HepG2 (cell line): ENCODE results near the gene SSC5D. TPM values are rescaled to one million over a fixed set of nuclear protein-coding genes. Genes with fewer than 3 reads are reported as not detected.

Experiments
- ATF7-NPFF ChIP-seq: sonication (generic); formaldehyde crosslinking; IDR thresholded peaks from 2 replicates; pipeline ENCODE4 v1.8.1; 2023; ENCODE audit warnings: mild to moderate bottlenecking, low read depth, missing genetic modification reagents, moderate library complexity
- BORCS8-MEF2B ChIP-seq: sonication (generic); formaldehyde crosslinking; IDR thresholded peaks from 2 replicates; pipeline ENCODE4 v1.8.0; 2022; ENCODE audit warnings: mild to moderate bottlenecking, missing genetic modification reagents
- ESRRA ChIP-seq: sonication (generic); formaldehyde crosslinking; IDR thresholded peaks from 2 replicates; pipeline ENCODE4 v1.5.1; 2020; ENCODE audit warnings: mild to moderate bottlenecking, low read depth, missing genetic modification reagents
- FOXP1 ChIP-seq, 2 experiments: fragments of 450-650 bp in 1 of 2; IDR thresholded peaks; 2 replicates each; pipeline ENCODE4 v1.6.1; 2017 to 2018; ENCODE audit warnings: antibody characterized with exemption in 1 of 2
- FOXP4 ChIP-seq: sonication (generic); formaldehyde crosslinking; IDR thresholded peaks from 2 replicates; pipeline ENCODE4 v1.4.0; 2020; ENCODE audit warnings: missing genetic modification reagents
- GABPB1 ChIP-seq: IDR thresholded peaks from 2 replicates; pipeline ENCODE4 v1.6.1; 2016; ENCODE audit warnings: mild to moderate bottlenecking, missing genetic modification reagents, moderate library complexity, missing compliant biosample characterization
- HOXA5 ChIP-seq: sonication (generic); formaldehyde crosslinking; IDR thresholded peaks from 2 replicates; pipeline ENCODE4 v1.4.0; 2020; ENCODE audit warnings: missing genetic modification reagents
- KAT7 ChIP-seq: IDR thresholded peaks from 2 replicates; pipeline ENCODE4 v1.6.1; 2018; ENCODE audit warnings: borderline replicate concordance, missing compliant biosample characterization
- KDM2A ChIP-seq: sonication (generic); formaldehyde crosslinking; IDR thresholded peaks from 2 replicates; pipeline ENCODE4 v1.4.0; 2020; ENCODE audit warnings: low read depth, missing genetic modification reagents, borderline replicate concordance
- KDM5B ChIP-seq: sonication (generic); formaldehyde crosslinking; IDR thresholded peaks from 2 replicates; pipeline ENCODE4 v1.4.0; 2020; ENCODE audit warnings: missing genetic modification reagents, mild to moderate bottlenecking, borderline replicate concordance
- KLF9 ChIP-seq: IDR thresholded peaks from 2 replicates; pipeline ENCODE4 v1.6.1; 2016; ENCODE audit warnings: low read depth
- MAX ChIP-seq: IDR thresholded peaks from 2 replicates; pipeline ENCODE4 v1.6.1; 2012; ENCODE audit warnings: inconsistent platforms
- MBD4 ChIP-seq: IDR thresholded peaks from 2 replicates; pipeline ENCODE4 v1.6.1; 2012; ENCODE audit warnings: low read length, inconsistent platforms, borderline replicate concordance
- MTERF4 ChIP-seq: sonication (generic); formaldehyde crosslinking; IDR thresholded peaks from 2 replicates; pipeline ENCODE4 v1.8.0; 2023; ENCODE audit warnings: mild to moderate bottlenecking, missing genetic modification reagents
- MTF1 ChIP-seq: sonication (generic); formaldehyde crosslinking; IDR thresholded peaks from 2 replicates; pipeline ENCODE4 v1.5.0; 2020; ENCODE audit warnings: missing genetic modification reagents
- PHF20 ChIP-seq: sonication (generic); formaldehyde crosslinking; IDR thresholded peaks from 2 replicates; pipeline ENCODE4 v1.5.0; 2020; ENCODE audit warnings: mild to moderate bottlenecking, missing genetic modification reagents
- RFXAP ChIP-seq: sonication (generic); formaldehyde crosslinking; IDR thresholded peaks from 2 replicates; pipeline ENCODE4 v1.4.0; 2020; ENCODE audit warnings: missing genetic modification reagents, borderline replicate concordance
- SALL2 ChIP-seq: sonication (generic); formaldehyde crosslinking; IDR thresholded peaks from 2 replicates; pipeline ENCODE4 v1.8.1; 2023; ENCODE audit warnings: mild to moderate bottlenecking, missing genetic modification reagents, inconsistent platforms
- STAT5B ChIP-seq: sonication (generic); formaldehyde crosslinking; IDR thresholded peaks from 2 replicates; pipeline ENCODE4 v1.4.0; 2020; ENCODE audit warnings: missing genetic modification reagents
- ZBTB21 ChIP-seq: sonication (generic); formaldehyde crosslinking; IDR thresholded peaks from 2 replicates; pipeline ENCODE4 v1.4.0; 2020; ENCODE audit warnings: missing genetic modification reagents
- ZMYM4 ChIP-seq: sonication (generic); formaldehyde crosslinking; IDR thresholded peaks from 2 replicates; pipeline ENCODE4 v1.8.1; 2023; ENCODE audit warnings: mild to moderate bottlenecking, missing genetic modification reagents
- ZNF274 ChIP-seq: sonication (generic); formaldehyde crosslinking; IDR thresholded peaks from 2 replicates; pipeline ENCODE4 v1.5.1; 2020; ENCODE audit warnings: mild to moderate bottlenecking, missing genetic modification reagents
- ZNF558 ChIP-seq: sonication (generic); formaldehyde crosslinking; IDR thresholded peaks from 2 replicates; pipeline ENCODE4 v1.9.0; 2022; ENCODE audit warnings: mild to moderate bottlenecking, missing genetic modification reagents, borderline replicate concordance
- ZNF569 ChIP-seq: sonication (generic); formaldehyde crosslinking; IDR thresholded peaks from 2 replicates; pipeline ENCODE4 v1.5.0; 2020; ENCODE audit warnings: mild to moderate bottlenecking, missing genetic modification reagents, moderate library complexity, borderline replicate concordance
- ZNF598 ChIP-seq: sonication (generic); formaldehyde crosslinking; IDR thresholded peaks from 2 replicates; pipeline ENCODE4 v1.5.1; 2020; ENCODE audit warnings: mild to moderate bottlenecking, missing genetic modification reagents, borderline replicate concordance
- ZNF670 ChIP-seq: sonication (generic); formaldehyde crosslinking; IDR thresholded peaks from 2 replicates; pipeline ENCODE4 v1.8.0; 2022; ENCODE audit warnings: mild to moderate bottlenecking, missing genetic modification reagents, borderline replicate concordance
- ZNF766 ChIP-seq: sonication (generic); formaldehyde crosslinking; IDR thresholded peaks from 2 replicates; pipeline ENCODE4 v1.5.0; 2020; ENCODE audit warnings: missing genetic modification reagents, borderline replicate concordance
- ZNF768 ChIP-seq: sonication (generic); formaldehyde crosslinking; IDR thresholded peaks from 2 replicates; pipeline ENCODE4 v1.4.0; 2020; ENCODE audit warnings: missing genetic modification reagents
- ZNF776 ChIP-seq: sonication (generic); formaldehyde crosslinking; IDR thresholded peaks from 2 replicates; pipeline ENCODE4 v1.4.0; 2020; ENCODE audit warnings: mild to moderate bottlenecking, missing genetic modification reagents
- polyA plus RNA-seq, 8 experiments: library from polyadenylated mRNA; depleted of rRNA in 3 of 8; stranded (reverse) in 7 of 8; unstranded in 1 of 8; fragments of >200 nt; fragmentation: Illumina TruSeq in 4 of 8; extraction: Trizol in 4 of 8; gene quantifications; 2 replicates each; pipeline versions ENCODE4 v1.2.1 to v1.2.3, GENCODE V29; 2011 to 2016; ENCODE audit warnings: low read depth in 4 of 8, missing spikeins in 1 of 8, mixed read lengths in 1 of 8; ENCODE audit not compliant: insufficient read depth in 1 of 8
- total RNA-seq, 5 experiments: library from RNA; depleted of rRNA; stranded (reverse); fragments of >200 nt; fragmentation: Illumina TruSeq; extraction: Trizol; gene quantifications; 2 replicates each; pipeline ENCODE4 v1.2.3, GENCODE V29; 2016; ENCODE audit warnings: low read depth in 1 of 5

SSC5D gene
- total and polyA plus RNA-seq, 2 of the 13 experiments (the other 11 are each of a cell fraction or from before 2014, with no cell fraction given), result not detected

GRCh38 chr19:55476100-55476775 is 12.0 kb upstream of the SSC5D start, which contains the start of gene ZNF628 (continued):
- TF ChIP-seq MTERF4 (CRISPR knock-in tag) (0 out of 2 replicates have a peak, but pooled peaks have one; percentile 50), ZNF274 (CRISPR knock-in tag) (peak; percentile 93), FOXP1 (IDR thresholded peaks at IDR 0.05) (no peak), FOXP1 (CRISPR knock-in tag; IDR thresholded peaks at IDR 0.05) (no peak; the same call in 1 of the 2 replicates), MTF1 (CRISPR knock-in tag) (0 out of 2 replicates have a peak, but pooled peaks have one; percentile 14), ZMYM4 (CRISPR knock-in tag) (peak; percentile 72), KDM5B (CRISPR knock-in tag) (peak; percentile 95), PHF20 (CRISPR knock-in tag) (peak; percentile 73), FOXP4 (CRISPR knock-in tag) (0 out of 2 replicates have a peak, but pooled peaks have one; percentile 36), ATF7-NPFF (CRISPR knock-in tag) (peak; percentile 82), ZNF558 (CRISPR knock-in tag) (peak; percentile 92; the same call in 1 of the 2 replicates), ZNF598 (CRISPR knock-in tag) (peak; percentile 92; the same call in 1 of the 2 replicates), SALL2 (peak; percentile 85; the same call in 1 of the 2 replicates), HOXA5 (peak; percentile 82; the same call in 1 of the 2 replicates), ZNF776 (CRISPR knock-in tag) (peak; percentile 89), ZBTB21 (CRISPR knock-in tag) (no peak), ZNF569 (CRISPR knock-in tag) (0 out of 2 replicates have a peak, but pooled peaks have one; percentile 24), KAT7 (CRISPR knock-in tag) (peak; percentile 16; the same call in 1 of the 2 replicates), ZNF768 (CRISPR knock-in tag) (peak; percentile 54; the same call in 1 of the 2 replicates), KLF9 (0 out of 2 replicates have a peak, but pooled peaks have one; percentile 55), BORCS8-MEF2B (peak; percentile 86; the same call in 1 of the 2 replicates), RFXAP (CRISPR knock-in tag) (peak; percentile 77), ZNF766 (CRISPR knock-in tag) (peak; percentile 73; the same call in 1 of the 2 replicates), MAX (peak; percentile 100), ESRRA (peak; percentile 38; the same call in 1 of the 2 replicates), KDM2A (CRISPR knock-in tag) (peak; percentile 77), ZNF670 (peak; percentile 68; the same call in 1 of the 2 replicates), STAT5B (CRISPR knock-in tag) (peak; percentile 52; the same call in 1 of the 2 replicates), GABPB1 (peak; percentile 95), MBD4 (no peak)
